H9 (cell line): ENCODE measurements around the gene DOCK2. TPM values are rescaled to one million over a fixed set of nuclear protein-coding genes. Genes with fewer than 3 reads are reported as not detected.

Source experiments
- DNase-seq: peaks from one replicate; pipeline ENCODE4 v3.0.0-alpha.2; 2017
- H2AFZ ChIP-seq: one replicate; pipeline ENCODE4 v1.6.1; 2013; ENCODE audit warnings: mild to moderate bottlenecking, low read length, control low read depth, moderate library complexity
- H2AK5ac ChIP-seq: 2 replicates; pipeline ENCODE4 v1.6.1; 2013; ENCODE audit warnings: low read length, control low read depth, mixed read lengths; ENCODE audit not compliant: insufficient read length
- H2BK120ac ChIP-seq: one replicate; pipeline ENCODE4 v1.6.1; 2013; ENCODE audit warnings: low read depth, mild to moderate bottlenecking, low read length, control low read depth, inconsistent platforms; ENCODE audit not compliant: poor library complexity, severe bottlenecking
- H2BK12ac ChIP-seq: 2 replicates; pipeline ENCODE4 v1.6.1; 2013; ENCODE audit warnings: low read length, control low read depth, mixed read lengths, low read depth; ENCODE audit not compliant: insufficient read length
- H2BK15ac ChIP-seq: 2 replicates; pipeline ENCODE4 v1.6.1; 2013; ENCODE audit warnings: low read depth, low read length, control low read depth
- H2BK20ac ChIP-seq: one replicate; pipeline ENCODE4 v1.6.1; 2013; ENCODE audit warnings: low read depth, mild to moderate bottlenecking, low read length, control low read depth, inconsistent platforms; ENCODE audit not compliant: poor library complexity, severe bottlenecking
- H2BK5ac ChIP-seq: 2 replicates; pipeline ENCODE4 v1.6.1; 2013; ENCODE audit warnings: low read length, control low read depth, mixed read lengths; ENCODE audit not compliant: insufficient read length
- H3K14ac ChIP-seq: 2 replicates; pipeline ENCODE4 v1.6.1; 2013; ENCODE audit warnings: low read length, control low read depth; ENCODE audit not compliant: insufficient read depth
- H3K18ac ChIP-seq: 2 replicates; pipeline ENCODE4 v1.6.1; 2013; ENCODE audit warnings: low read depth, mild to moderate bottlenecking, mixed read lengths, low read length, control low read depth; ENCODE audit not compliant: insufficient read length
- H3K23ac ChIP-seq: 2 replicates; pipeline ENCODE4 v1.6.1; 2013; ENCODE audit warnings: low read length, control low read depth, mixed read lengths, low read depth; ENCODE audit not compliant: insufficient read length
- H3K23me2 ChIP-seq: 2 replicates; pipeline ENCODE4 v1.6.1; 2013; ENCODE audit warnings: low read depth, mild to moderate bottlenecking, mixed read lengths, low read length, control low read depth; ENCODE audit not compliant: insufficient read length, poor library complexity, severe bottlenecking
- H3K27ac ChIP-seq: 2 replicates; pipeline ENCODE4 v1.5.1; 2013; ENCODE audit warnings: low read length, control low read depth, mixed read lengths, low read depth; ENCODE audit not compliant: insufficient read length
- H3K27me3 ChIP-seq: 2 replicates; pipeline ENCODE4 v1.6.1; 2013; ENCODE audit warnings: low read length, control low read depth, inconsistent platforms; ENCODE audit not compliant: insufficient read depth
- H3K4ac ChIP-seq: 2 replicates; pipeline ENCODE4 v1.6.1; 2013; ENCODE audit warnings: low read depth, mild to moderate bottlenecking, control low read depth, inconsistent platforms, low read length, moderate library complexity
- H3K4me1 ChIP-seq: 2 replicates; pipeline ENCODE4 v1.6.1; 2013; ENCODE audit warnings: low read length, control low read depth, inconsistent platforms; ENCODE audit not compliant: insufficient read depth
- H3K4me2 ChIP-seq: 2 replicates; pipeline ENCODE4 v1.6.1; 2013; ENCODE audit warnings: low read length, control low read depth, mixed read lengths; ENCODE audit not compliant: insufficient read length, insufficient read depth
- H3K56ac ChIP-seq: 2 replicates; pipeline ENCODE4 v1.6.1; 2013; ENCODE audit warnings: low read depth, mild to moderate bottlenecking, mixed read lengths, low read length, control low read depth; ENCODE audit not compliant: insufficient read length
- H3K79me1 ChIP-seq: 2 replicates; pipeline ENCODE4 v1.6.1; 2013; ENCODE audit warnings: low read depth, mild to moderate bottlenecking, moderate library complexity, low read length, control low read depth, inconsistent platforms; ENCODE audit not compliant: insufficient read depth, poor library complexity, severe bottlenecking
- H3K79me2 ChIP-seq: 2 replicates; pipeline ENCODE4 v1.6.1; 2013; ENCODE audit warnings: low read length, control low read depth, inconsistent platforms; ENCODE audit not compliant: insufficient read depth
- H3K9ac ChIP-seq: 2 replicates; pipeline ENCODE4 v1.6.1; 2013; ENCODE audit warnings: low read length, control low read depth, mixed read lengths; ENCODE audit not compliant: insufficient read length; ENCODE audit errors: extremely low read depth
- H3K9me3 ChIP-seq: one replicate; pipeline ENCODE4 v1.6.1; 2013; ENCODE audit warnings: low read depth, low read length, inconsistent platforms; ENCODE audit not compliant: control insufficient read depth
- H3T11ph ChIP-seq: one replicate; pipeline ENCODE4 v1.6.1; 2013; ENCODE audit warnings: mild to moderate bottlenecking, low read length, control low read depth, inconsistent platforms
- H4K20me1 ChIP-seq: one replicate; pipeline ENCODE4 v1.6.1; 2013; ENCODE audit not compliant: control insufficient read depth, insufficient read length, insufficient read depth
- H4K5ac ChIP-seq: 2 replicates; pipeline ENCODE4 v1.6.1; 2013; ENCODE audit warnings: low read depth, mild to moderate bottlenecking, mixed read lengths, low read length, control low read depth; ENCODE audit not compliant: insufficient read length
- H4K8ac ChIP-seq: replicated peaks from 2 replicates; pipeline ENCODE4 v1.6.1; 2013; ENCODE audit warnings: low read length, control low read depth, mixed read lengths, low read depth; ENCODE audit not compliant: insufficient read length
- H4K91ac ChIP-seq: 2 replicates; pipeline ENCODE4 v1.6.1; 2013; ENCODE audit warnings: low read depth, mild to moderate bottlenecking, moderate library complexity, mixed read lengths, low read length, control low read depth; ENCODE audit not compliant: insufficient read length
- H3K27ac Mint-ChIP-seq, 3 experiments: 2 replicates in 2 of 3; 3 replicates in 1 of 3; pipeline ENCODE4 v1.8.0; 2020 to 2021; ENCODE audit warnings: mixed read lengths in 3 of 3, mild to moderate bottlenecking in 1 of 3, moderate library complexity in 1 of 3
- H3K27me3 Mint-ChIP-seq: 2 replicates; pipeline ENCODE4 v1.8.0; 2021; ENCODE audit warnings: low read depth, mild to moderate bottlenecking, moderate library complexity, mixed read lengths
- H3K36me3 Mint-ChIP-seq, 3 experiments: 2 replicates in 2 of 3; 3 replicates in 1 of 3; pipeline ENCODE4 v1.8.0; 2020 to 2021; ENCODE audit warnings: low read depth in 3 of 3, mixed read lengths in 3 of 3; ENCODE audit not compliant: insufficient read depth in 1 of 3
- H3K4me1 Mint-ChIP-seq, 2 experiments: 2 replicates each; pipeline ENCODE4 v1.8.0; 2020; ENCODE audit warnings: mixed read lengths in 2 of 2
- H3K4me3 Mint-ChIP-seq, 2 experiments: 2 replicates in 1 of 2; 3 replicates in 1 of 2; pipeline ENCODE4 v1.8.0; 2020 to 2021; ENCODE audit warnings: mild to moderate bottlenecking in 2 of 2, mixed read lengths in 2 of 2, moderate library complexity in 1 of 2
- H3K9me3 Mint-ChIP-seq, 2 experiments: 2 replicates in 1 of 2; 3 replicates in 1 of 2; pipeline ENCODE4 v1.8.0; 2020; ENCODE audit warnings: mild to moderate bottlenecking in 2 of 2, mixed read lengths in 2 of 2, moderate library complexity in 1 of 2
- WGBS: extraction: QIAGEN DNeasy Blood & Tissue Kit; methylation state at CpG from one replicate; pipeline ENCODE4 v1.1.7; 2013; ENCODE audit warnings: missing lambda C conversion rate, low lambda C conversion rate, mixed read lengths; ENCODE audit not compliant: insufficient read length; ENCODE audit errors: extremely low coverage; 5-methylcytosine and 5-hydroxymethylcytosine counted together
- total RNA-seq: library from RNA; stranded (reverse); gene quantifications from 2 replicates; pipeline ENCODE4 v1.2.1, GENCODE V29; 2021
- TF ChIP-seq, protein P1 (sequence below): fragments of 200-600 bp; sonication (generic); conservative IDR thresholded peaks from 3 replicates; pipeline ENCODE4 v1.8.0; 2021; ENCODE audit warnings: antibody characterized with exemption, mild to moderate bottlenecking

The DOCK2 gene
- total RNA-seq, 1 experiment from 2014 or later = 7.8 TPM

DNA sequence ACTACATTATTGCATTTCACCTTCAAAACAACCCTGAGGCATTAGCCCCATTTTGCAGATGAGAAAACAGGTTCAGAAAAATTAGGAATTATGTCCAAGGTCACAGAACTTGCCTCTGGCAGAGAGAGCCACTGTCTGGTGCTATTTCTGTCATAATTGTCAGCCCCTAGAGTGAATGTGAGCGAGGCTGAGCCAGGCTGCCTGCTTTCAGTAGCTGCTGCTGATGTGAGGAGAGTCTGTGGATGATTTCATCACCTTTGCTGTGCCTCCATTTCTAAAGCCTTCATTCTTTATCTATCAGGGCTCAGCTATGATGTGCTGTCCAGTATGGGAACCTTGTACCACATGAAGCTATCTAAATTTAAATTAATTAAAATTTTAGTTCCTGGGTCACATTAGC lies 271.8 kb downstream of the DOCK2 start:
- Histone ChIP-seq H2BK15ac (no peak overlapping the region), H3K27me3 (no peaks in the 10 kb centered on the region), H2BK12ac (no peak overlapping the region), H3K4me1 (no peaks in the 10 kb centered on the region), H2AK5ac (no peak overlapping the region), H3K4ac (no peak overlapping the region), H2BK20ac (no peak overlapping the region), H4K20me1 (no peaks in the 10 kb centered on the region), H3K79me1 (no peaks in the 10 kb centered on the region), H2AFZ (no peak overlapping the region), H3K23ac (no peak overlapping the region), H3K4me2 (no peak overlapping the region), H2BK5ac (no peak overlapping the region), H3K27ac (no peak overlapping the region), H3K18ac (no peak overlapping the region), H4K91ac (no peak overlapping the region), H3K79me2 (no peaks in the 10 kb centered on the region), H4K5ac (no peak overlapping the region), H3K23me2 (no peaks in the 10 kb centered on the region), H3K9ac (no peak overlapping the region), H4K8ac (no peak overlapping the region), H2BK120ac (no peak overlapping the region), H3K56ac (no peak overlapping the region), H3K9me3 (no peaks in the 10 kb centered on the region), H3T11ph (no peak overlapping the region), H3K14ac (no peak overlapping the region)
- H3K27me3 Mint-ChIP-seq = no peaks in the 10 kb centered on the region
- H3K27ac Mint-ChIP-seq = no peak overlapping the region
- TF ChIP-seq, protein P1, sequence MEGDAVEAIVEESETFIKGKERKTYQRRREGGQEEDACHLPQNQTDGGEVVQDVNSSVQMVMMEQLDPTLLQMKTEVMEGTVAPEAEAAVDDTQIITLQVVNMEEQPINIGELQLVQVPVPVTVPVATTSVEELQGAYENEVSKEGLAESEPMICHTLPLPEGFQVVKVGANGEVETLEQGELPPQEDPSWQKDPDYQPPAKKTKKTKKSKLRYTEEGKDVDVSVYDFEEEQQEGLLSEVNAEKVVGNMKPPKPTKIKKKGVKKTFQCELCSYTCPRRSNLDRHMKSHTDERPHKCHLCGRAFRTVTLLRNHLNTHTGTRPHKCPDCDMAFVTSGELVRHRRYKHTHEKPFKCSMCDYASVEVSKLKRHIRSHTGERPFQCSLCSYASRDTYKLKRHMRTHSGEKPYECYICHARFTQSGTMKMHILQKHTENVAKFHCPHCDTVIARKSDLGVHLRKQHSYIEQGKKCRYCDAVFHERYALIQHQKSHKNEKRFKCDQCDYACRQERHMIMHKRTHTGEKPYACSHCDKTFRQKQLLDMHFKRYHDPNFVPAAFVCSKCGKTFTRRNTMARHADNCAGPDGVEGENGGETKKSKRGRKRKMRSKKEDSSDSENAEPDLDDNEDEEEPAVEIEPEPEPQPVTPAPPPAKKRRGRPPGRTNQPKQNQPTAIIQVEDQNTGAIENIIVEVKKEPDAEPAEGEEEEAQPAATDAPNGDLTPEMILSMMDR = no peak
- H3K36me3 Mint-ChIP-seq = no peaks in the 10 kb centered on the region
- no peak overlapping the region for H3K4me3 Mint-ChIP-seq
- no peak for DNase-seq
- no CpG with 5 or more reads among the region's 1 CpG for WGBS
- no peaks in the 10 kb centered on the region for H3K9me3 Mint-ChIP-seq
- peaks cover 12 to 13% of the 10 kb centered on the region in 2 experiments for H3K4me1 Mint-ChIP-seq
